Measurements from ENCODE around the gene MAGEA9B.

- TF ChIP-seq CTCF (IDR thresholded peaks at IDR 0.05): no peak
- no peak for TF ChIP-seq POLR2AphosphoS5 (IDR thresholded peaks at IDR 0.05)
- no peak for TF ChIP-seq POLR2A (IDR thresholded peaks at IDR 0.05; ENCODE audit: low read depth)
These were observed 20.4 kb upstream of the MAGEA9B start for GRCh38 chrX:149607699-149608098.
